K562 (cell line): Measurements from ENCODE around the gene HPSE2. TPM values are rescaled to one million over a fixed set of nuclear protein-coding genes. Genes with fewer than 3 reads are reported as not detected.

ENCODE experiments used
- CBFA2T2 ChIP-seq: fragments of 450-650 bp; conservative IDR thresholded peaks from 2 replicates; pipeline ENCODE4 v1.6.1; 2017; ENCODE audit warnings: mild to moderate bottlenecking
- ETS2 ChIP-seq: IDR thresholded peaks from 2 replicates; pipeline ENCODE4 v1.6.1; 2016; ENCODE audit warnings: borderline replicate concordance, missing genetic modification characterization, mild to moderate bottlenecking, moderate library complexity, missing compliant biosample characterization; ENCODE audit not compliant: poor library complexity, severe bottlenecking
- HLTF ChIP-seq: fragments of 450-650 bp; IDR thresholded peaks from 2 replicates; pipeline ENCODE4 v1.6.1; 2016
- L3MBTL2 ChIP-seq: fragments of 450-650 bp; IDR thresholded peaks from 2 replicates; pipeline ENCODE4 v1.6.1; 2016; ENCODE audit warnings: mild to moderate bottlenecking, moderate library complexity
- LEF1 ChIP-seq: fragments of 450-650 bp; IDR thresholded peaks from 2 replicates; pipeline ENCODE4 v1.6.1; 2016; ENCODE audit warnings: mild to moderate bottlenecking
- NFE2 ChIP-seq: IDR thresholded peaks from 2 replicates; pipeline ENCODE4 v1.6.1; 2014; ENCODE audit warnings: antibody characterized with exemption, low read depth
- POU5F1 ChIP-seq: fragments of 150-350 bp; IDR thresholded peaks from 2 replicates; pipeline ENCODE4 v1.6.1; 2014; ENCODE audit warnings: borderline replicate concordance, low read length, low read depth, mild to moderate bottlenecking; ENCODE audit not compliant: partially characterized antibody
- PTBP1 ChIP-seq: fragments of 200-400 bp; formaldehyde crosslinking; IDR thresholded peaks from 2 replicates; pipeline ENCODE4 v1.6.1; 2017; ENCODE audit warnings: low read depth, low read length
- RCOR1 ChIP-seq, 2 experiments: IDR thresholded peaks; 2 replicates each; pipeline ENCODE4 v1.6.1; 2012; ENCODE audit warnings: low read depth in 2 of 2, low read length in 2 of 2, borderline replicate concordance in 1 of 2, improper control_type of control experiment in 1 of 2
- SIX5 ChIP-seq, 2 experiments: IDR thresholded peaks; 2 replicates each; pipeline ENCODE4 v1.6.1; 2011; ENCODE audit warnings: low read length in 2 of 2, borderline replicate concordance in 1 of 2, low read depth in 1 of 2, mild to moderate bottlenecking in 1 of 2, moderate library complexity in 1 of 2; ENCODE audit not compliant: insufficient read depth in 1 of 2
- SNRNP70 ChIP-seq: fragments of 200-400 bp; formaldehyde crosslinking; optimal IDR thresholded peaks from 2 replicates; pipeline ENCODE3; 2017; ENCODE audit warnings: low read depth, low read length
- SRSF7 ChIP-seq: fragments of 200-400 bp; formaldehyde crosslinking; optimal IDR thresholded peaks from 2 replicates; pipeline ENCODE3; 2017; ENCODE audit warnings: mild to moderate bottlenecking, low read depth, low read length
- TAL1 ChIP-seq: fragments of 450-650 bp; IDR thresholded peaks from 2 replicates; pipeline ENCODE4 v1.6.1; 2016; ENCODE audit warnings: mild to moderate bottlenecking
- TCF7 ChIP-seq: sonication (generic); IDR thresholded peaks from 2 replicates; pipeline ENCODE4 v1.6.1; 2016; ENCODE audit warnings: antibody characterized with exemption, borderline replicate concordance
- polyA plus RNA-seq, 8 experiments: library from polyadenylated mRNA; depleted of rRNA in 4 of 8; stranded (reverse) in 5 of 8; unstranded in 3 of 8; fragments of >200 nt; fragmentation: Nextera tagmentation in 2 of 8; fragmentation: Illumina TruSeq in 1 of 8; extraction: Ambion mirVana in 2 of 8; extraction: Trizol in 1 of 8; gene quantifications; 2 replicates each; pipeline versions ENCODE4 v1.2.1 to v1.2.3, GENCODE V29; 2011 to 2014; ENCODE audit warnings: inconsistent platforms in 1 of 8, missing spikeins in 1 of 8
- total RNA-seq, 7 experiments: library from RNA; depleted of rRNA in 6 of 7; stranded (reverse); fragments of >200 nt in 6 of 7; fragmentation: Illumina TruSeq in 2 of 7; extraction: Trizol in 2 of 7; gene quantifications; 2 replicates each; pipeline versions ENCODE4 v1.2.1 to v1.2.3, GENCODE V29; 2011 to 2021; ENCODE audit warnings: low replicate concordance in 1 of 7
- TF ChIP-seq, protein P1 (sequence below): fragments of 450-650 bp; IDR thresholded peaks from 2 replicates; pipeline ENCODE4 v1.6.1; 2016; ENCODE audit warnings: missing biosample characterization, missing genetic modification characterization
- TF ChIP-seq, protein P2 (sequence below): sonication (generic); formaldehyde crosslinking; IDR thresholded peaks from 2 replicates; pipeline ENCODE4 v1.8.0; 2022; ENCODE audit warnings: mild to moderate bottlenecking, missing genetic modification reagents
- TF ChIP-seq, protein P3 (sequence below): sonication (generic); formaldehyde crosslinking; IDR thresholded peaks from 2 replicates; pipeline ENCODE4 v1.8.1; 2022; ENCODE audit warnings: missing genetic modification reagents
- TF ChIP-seq, protein P4 (sequence below): sonication (generic); formaldehyde crosslinking; IDR thresholded peaks from 2 replicates; pipeline ENCODE4 v1.4.0; 2020; ENCODE audit warnings: mild to moderate bottlenecking, missing genetic modification reagents
- TF ChIP-seq, protein P5 (sequence below): sonication (generic); formaldehyde crosslinking; IDR thresholded peaks from 2 replicates; pipeline ENCODE4 v1.8.1; 2023; ENCODE audit warnings: missing genetic modification reagents, mild to moderate bottlenecking, borderline replicate concordance

The HPSE2 gene
- total and polyA plus RNA-seq, 9 of the 15 experiments (the other 6 are each of a cell fraction or from before 2014, with no cell fraction given), result 0.03 to 0.10 (median 0.04) TPM; not detected in 2

DNA sequence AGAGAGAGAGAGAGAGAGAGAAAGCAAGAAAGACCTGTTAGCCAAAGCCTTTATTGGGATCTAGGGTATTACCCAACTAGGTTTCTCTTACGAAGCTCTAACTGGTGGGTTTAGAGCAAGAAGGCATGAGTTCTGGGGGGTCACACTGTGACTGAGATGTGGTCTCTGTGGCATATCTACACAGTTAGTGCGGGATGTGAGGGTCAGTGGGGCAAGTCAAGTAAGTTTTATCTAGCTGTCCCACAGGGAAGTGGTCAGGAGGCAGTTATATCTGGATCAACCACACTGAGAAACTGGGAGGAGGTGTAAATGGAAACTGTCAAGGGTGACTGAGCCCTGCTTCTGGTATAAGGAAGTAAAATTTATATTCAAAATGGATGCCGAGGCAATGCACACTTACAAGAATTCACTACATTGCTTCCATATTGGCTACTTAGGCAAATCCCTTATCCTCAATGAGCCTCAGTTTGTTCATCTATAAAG lies 457.3 kb downstream of the HPSE2 start (continued):
- TF ChIP-seq, protein P1, sequence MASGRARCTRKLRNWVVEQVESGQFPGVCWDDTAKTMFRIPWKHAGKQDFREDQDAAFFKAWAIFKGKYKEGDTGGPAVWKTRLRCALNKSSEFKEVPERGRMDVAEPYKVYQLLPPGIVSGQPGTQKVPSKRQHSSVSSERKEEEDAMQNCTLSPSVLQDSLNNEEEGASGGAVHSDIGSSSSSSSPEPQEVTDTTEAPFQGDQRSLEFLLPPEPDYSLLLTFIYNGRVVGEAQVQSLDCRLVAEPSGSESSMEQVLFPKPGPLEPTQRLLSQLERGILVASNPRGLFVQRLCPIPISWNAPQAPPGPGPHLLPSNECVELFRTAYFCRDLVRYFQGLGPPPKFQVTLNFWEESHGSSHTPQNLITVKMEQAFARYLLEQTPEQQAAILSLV (tag), result no peak
- TF ChIP-seq ETS2 (tag) (no peak), POU5F1 (no peak), RCOR1 (IDR thresholded peaks at IDR 0.05; ENCODE audit: borderline replicate concordance in 1 of 2, low read depth in 2 of 2, low read length in 2 of 2) (peak in 1 of 2 experiments; percentile 72; a peak in 2 of 4 replicates), CBFA2T2 (peak; percentile 91), TCF7 (no peak), SNRNP70 (no peak), SRSF7 (no peak), HLTF (no peak), NFE2 (no peak), TAL1 (peak; percentile 91), SIX5 (IDR thresholded peaks at IDR 0.05; ENCODE audit: borderline replicate concordance in 1 of 2, insufficient read depth in 1 of 2, low read depth in 1 of 2, low read length in 2 of 2) (no peak), PTBP1 (no peak), LEF1 (peak; percentile 85), L3MBTL2 (no peak)
- TF ChIP-seq, protein P2, sequence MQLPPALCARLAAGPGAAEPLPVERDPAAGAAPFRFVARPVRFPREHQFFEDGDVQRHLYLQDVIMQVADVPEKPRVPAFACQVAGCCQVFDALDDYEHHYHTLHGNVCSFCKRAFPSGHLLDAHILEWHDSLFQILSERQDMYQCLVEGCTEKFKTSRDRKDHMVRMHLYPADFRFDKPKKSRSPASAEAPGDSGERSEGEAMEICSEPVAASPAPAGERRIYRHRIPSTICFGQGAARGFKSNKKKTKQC (CRISPR knock-in tag), result no peak
- TF ChIP-seq, protein P3, sequence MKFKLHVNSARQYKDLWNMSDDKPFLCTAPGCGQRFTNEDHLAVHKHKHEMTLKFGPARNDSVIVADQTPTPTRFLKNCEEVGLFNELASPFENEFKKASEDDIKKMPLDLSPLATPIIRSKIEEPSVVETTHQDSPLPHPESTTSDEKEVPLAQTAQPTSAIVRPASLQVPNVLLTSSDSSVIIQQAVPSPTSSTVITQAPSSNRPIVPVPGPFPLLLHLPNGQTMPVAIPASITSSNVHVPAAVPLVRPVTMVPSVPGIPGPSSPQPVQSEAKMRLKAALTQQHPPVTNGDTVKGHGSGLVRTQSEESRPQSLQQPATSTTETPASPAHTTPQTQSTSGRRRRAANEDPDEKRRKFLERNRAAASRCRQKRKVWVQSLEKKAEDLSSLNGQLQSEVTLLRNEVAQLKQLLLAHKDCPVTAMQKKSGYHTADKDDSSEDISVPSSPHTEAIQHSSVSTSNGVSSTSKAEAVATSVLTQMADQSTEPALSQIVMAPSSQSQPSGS (CRISPR knock-in tag), result no peak
- TF ChIP-seq, protein P4, sequence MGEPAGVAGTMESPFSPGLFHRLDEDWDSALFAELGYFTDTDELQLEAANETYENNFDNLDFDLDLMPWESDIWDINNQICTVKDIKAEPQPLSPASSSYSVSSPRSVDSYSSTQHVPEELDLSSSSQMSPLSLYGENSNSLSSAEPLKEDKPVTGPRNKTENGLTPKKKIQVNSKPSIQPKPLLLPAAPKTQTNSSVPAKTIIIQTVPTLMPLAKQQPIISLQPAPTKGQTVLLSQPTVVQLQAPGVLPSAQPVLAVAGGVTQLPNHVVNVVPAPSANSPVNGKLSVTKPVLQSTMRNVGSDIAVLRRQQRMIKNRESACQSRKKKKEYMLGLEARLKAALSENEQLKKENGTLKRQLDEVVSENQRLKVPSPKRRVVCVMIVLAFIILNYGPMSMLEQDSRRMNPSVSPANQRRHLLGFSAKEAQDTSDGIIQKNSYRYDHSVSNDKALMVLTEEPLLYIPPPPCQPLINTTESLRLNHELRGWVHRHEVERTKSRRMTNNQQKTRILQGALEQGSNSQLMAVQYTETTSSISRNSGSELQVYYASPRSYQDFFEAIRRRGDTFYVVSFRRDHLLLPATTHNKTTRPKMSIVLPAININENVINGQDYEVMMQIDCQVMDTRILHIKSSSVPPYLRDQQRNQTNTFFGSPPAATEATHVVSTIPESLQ, result no peak
- TF ChIP-seq, protein P5, sequence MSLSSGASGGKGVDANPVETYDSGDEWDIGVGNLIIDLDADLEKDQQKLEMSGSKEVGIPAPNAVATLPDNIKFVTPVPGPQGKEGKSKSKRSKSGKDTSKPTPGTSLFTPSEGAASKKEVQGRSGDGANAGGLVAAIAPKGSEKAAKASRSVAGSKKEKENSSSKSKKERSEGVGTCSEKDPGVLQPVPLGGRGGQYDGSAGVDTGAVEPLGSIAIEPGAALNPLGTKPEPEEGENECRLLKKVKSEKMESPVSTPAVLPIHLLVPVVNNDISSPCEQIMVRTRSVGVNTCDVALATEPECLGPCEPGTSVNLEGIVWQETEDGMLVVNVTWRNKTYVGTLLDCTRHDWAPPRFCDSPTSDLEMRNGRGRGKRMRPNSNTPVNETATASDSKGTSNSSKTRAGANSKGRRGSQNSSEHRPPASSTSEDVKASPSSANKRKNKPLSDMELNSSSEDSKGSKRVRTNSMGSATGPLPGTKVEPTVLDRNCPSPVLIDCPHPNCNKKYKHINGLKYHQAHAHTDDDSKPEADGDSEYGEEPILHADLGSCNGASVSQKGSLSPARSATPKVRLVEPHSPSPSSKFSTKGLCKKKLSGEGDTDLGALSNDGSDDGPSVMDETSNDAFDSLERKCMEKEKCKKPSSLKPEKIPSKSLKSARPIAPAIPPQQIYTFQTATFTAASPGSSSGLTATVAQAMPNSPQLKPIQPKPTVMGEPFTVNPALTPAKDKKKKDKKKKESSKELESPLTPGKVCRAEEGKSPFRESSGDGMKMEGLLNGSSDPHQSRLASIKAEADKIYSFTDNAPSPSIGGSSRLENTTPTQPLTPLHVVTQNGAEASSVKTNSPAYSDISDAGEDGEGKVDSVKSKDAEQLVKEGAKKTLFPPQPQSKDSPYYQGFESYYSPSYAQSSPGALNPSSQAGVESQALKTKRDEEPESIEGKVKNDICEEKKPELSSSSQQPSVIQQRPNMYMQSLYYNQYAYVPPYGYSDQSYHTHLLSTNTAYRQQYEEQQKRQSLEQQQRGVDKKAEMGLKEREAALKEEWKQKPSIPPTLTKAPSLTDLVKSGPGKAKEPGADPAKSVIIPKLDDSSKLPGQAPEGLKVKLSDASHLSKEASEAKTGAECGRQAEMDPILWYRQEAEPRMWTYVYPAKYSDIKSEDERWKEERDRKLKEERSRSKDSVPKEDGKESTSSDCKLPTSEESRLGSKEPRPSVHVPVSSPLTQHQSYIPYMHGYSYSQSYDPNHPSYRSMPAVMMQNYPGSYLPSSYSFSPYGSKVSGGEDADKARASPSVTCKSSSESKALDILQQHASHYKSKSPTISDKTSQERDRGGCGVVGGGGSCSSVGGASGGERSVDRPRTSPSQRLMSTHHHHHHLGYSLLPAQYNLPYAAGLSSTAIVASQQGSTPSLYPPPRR, result peak; percentile 64; the same call in 1 of the 2 replicates
